ENCODE results near the gene ZNF335. TPM values are rescaled to one million over a fixed set of nuclear protein-coding genes. Genes with fewer than 3 reads are reported as not detected.
A peak's percentile ranks its signal among the peaks of the same experiment; 100 is the strongest.

Gene ZNF335
- total RNA-seq, 4 donors from 2014 or later = 12.9 to 19.0 (median 15.3) TPM

- H3K27ac ChIP-seq (replicated peaks in 1 of 4) = peak overlapping the region; percentile 97 to 99 (median 98)
- H3K36me3 ChIP-seq = peaks cover 9 to 21% (median 16%) of the 10 kb centered on the region in 4 donors
- no peaks in the 10 kb centered on the region for H3K27me3 ChIP-seq
- no peak for TF ChIP-seq EP300 (IDR thresholded peaks at IDR 0.05)
- TF ChIP-seq POLR2AphosphoS5 (IDR thresholded peaks at IDR 0.05) = no peak
- TF ChIP-seq POLR2A (IDR thresholded peaks at IDR 0.05; ENCODE audit: low read depth) = no peak
- TF ChIP-seq, protein P1, sequence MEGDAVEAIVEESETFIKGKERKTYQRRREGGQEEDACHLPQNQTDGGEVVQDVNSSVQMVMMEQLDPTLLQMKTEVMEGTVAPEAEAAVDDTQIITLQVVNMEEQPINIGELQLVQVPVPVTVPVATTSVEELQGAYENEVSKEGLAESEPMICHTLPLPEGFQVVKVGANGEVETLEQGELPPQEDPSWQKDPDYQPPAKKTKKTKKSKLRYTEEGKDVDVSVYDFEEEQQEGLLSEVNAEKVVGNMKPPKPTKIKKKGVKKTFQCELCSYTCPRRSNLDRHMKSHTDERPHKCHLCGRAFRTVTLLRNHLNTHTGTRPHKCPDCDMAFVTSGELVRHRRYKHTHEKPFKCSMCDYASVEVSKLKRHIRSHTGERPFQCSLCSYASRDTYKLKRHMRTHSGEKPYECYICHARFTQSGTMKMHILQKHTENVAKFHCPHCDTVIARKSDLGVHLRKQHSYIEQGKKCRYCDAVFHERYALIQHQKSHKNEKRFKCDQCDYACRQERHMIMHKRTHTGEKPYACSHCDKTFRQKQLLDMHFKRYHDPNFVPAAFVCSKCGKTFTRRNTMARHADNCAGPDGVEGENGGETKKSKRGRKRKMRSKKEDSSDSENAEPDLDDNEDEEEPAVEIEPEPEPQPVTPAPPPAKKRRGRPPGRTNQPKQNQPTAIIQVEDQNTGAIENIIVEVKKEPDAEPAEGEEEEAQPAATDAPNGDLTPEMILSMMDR (IDR thresholded peaks at IDR 0.05) = no peak
- peak overlapping the region; percentile 80 to 96 (median 88) for H3K4me3 ChIP-seq
- intact Hi-C loops (cut with DNase I) = loop anchor here (5.0 kb wide), 2 partner anchors 80 to 115 kb away; partner anchors contain the start of genes CTSA, NCOA5 and NEURL2
- WGBS = 48% methylated on average over 23 of the region's 29 CpGs
- peaks cover 15 to 39% (median 37%) of the 10 kb centered on the region in 4 donors for H3K4me1 ChIP-seq
- DNase-seq (ENCODE audit: extremely low spot score) = no peak
- H3K9me3 ChIP-seq = no peaks in the 10 kb centered on the region
Measured at GRCh38 chr20:45972500-45973183, 639 bp upstream of the ZNF335 start.

DNA sequence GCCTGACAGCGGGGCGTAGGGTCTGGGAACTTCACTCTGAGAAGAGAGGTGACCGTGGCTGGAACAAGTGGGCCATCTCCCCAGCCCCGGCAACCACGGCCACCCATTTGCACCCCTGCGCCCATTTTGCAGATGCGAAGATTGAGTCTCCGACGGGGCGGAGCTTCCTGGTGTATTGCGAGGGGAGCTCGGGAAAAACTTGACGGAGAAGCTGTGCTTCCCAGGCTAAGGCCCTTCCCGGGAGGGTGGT is 653 bp downstream of the ZNF335 start:
- no peaks in the 10 kb centered on the region for H3K27me3 ChIP-seq
- no peak for DNase-seq (ENCODE audit: extremely low spot score)
- WGBS = 0% methylated on average over 13 of the region's 14 CpGs
- peak overlapping the region; percentile 80 to 96 (median 88) for H3K4me3 ChIP-seq
- H3K9me3 ChIP-seq = no peaks in the 10 kb centered on the region
- H3K36me3 ChIP-seq = peaks cover 22 to 34% (median 28%) of the 10 kb centered on the region in 4 donors
- no peak for TF ChIP-seq POLR2A (IDR thresholded peaks at IDR 0.05; ENCODE audit: low read depth)
- intact Hi-C loops (cut with DNase I) = loop anchor here (5.0 kb wide), 2 partner anchors 79 to 116 kb away; partner anchors contain the start of genes CTSA, NCOA5 and NEURL2
- peaks cover 15 to 39% (median 37%) of the 10 kb centered on the region in 4 donors for H3K4me1 ChIP-seq
- peak overlapping the region; percentile 97 to 99 (median 98) for H3K27ac ChIP-seq (replicated peaks in 1 of 4)

DNA sequence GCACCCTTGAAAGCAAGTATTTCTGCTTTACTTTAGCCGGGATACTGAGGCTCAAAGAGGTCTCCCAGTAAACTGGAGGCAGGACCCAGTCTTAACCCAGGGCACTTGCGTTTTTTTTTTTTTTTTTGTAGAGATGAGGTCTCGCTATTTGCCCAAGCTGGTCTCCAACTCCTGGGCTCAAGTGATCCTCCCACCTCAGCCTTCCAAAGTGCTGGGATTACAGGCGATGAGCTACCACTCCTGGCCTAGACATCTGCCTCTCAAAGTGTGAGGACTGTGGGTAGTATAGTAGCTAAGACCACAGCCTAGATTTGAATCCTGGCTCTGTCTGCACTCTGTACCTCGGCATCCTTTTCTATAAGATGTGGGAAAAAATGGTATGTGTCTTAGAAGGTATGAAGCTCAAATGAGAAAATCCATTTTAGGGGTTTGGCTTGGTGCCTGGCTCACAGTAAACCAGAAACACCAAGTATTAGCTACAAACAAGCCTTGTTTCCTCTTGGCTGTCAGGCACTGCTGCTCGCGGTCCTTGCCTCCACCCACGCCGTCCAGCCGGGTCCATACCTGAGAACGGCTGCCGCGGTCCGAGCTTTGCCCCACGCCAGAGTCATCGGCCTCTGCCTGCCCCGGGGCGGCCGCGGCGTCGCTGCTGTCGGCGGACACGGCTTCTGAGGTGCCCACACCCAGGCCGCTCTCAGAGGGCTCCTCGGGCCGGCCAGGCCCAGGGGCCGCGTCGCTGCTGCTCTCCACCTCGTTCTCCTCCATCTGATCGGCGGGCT is 1.2 kb downstream of the ZNF335 start:
- H3K4me1 ChIP-seq = peaks cover 15 to 39% (median 37%) of the 10 kb centered on the region in 4 donors
- peak overlapping the region; percentile 80 to 96 (median 88) for H3K4me3 ChIP-seq
- WGBS = 14% methylated on average over 7 of the region's 34 CpGs
- H3K36me3 ChIP-seq = peaks cover 27 to 39% (median 33%) of the 10 kb centered on the region in 4 donors
- intact Hi-C loops (cut with DNase I) = loop anchor here (5.0 kb wide), 2 partner anchors 79 to 116 kb away; partner anchors contain the start of genes CTSA, NCOA5 and NEURL2
- no peak for DNase-seq (ENCODE audit: extremely low spot score)
- TF ChIP-seq EP300 (IDR thresholded peaks at IDR 0.05) = no peak
- no peak for TF ChIP-seq POLR2AphosphoS5 (IDR thresholded peaks at IDR 0.05)
- TF ChIP-seq, protein P1 (IDR thresholded peaks at IDR 0.05) = no peak
- no peak for TF ChIP-seq POLR2A (IDR thresholded peaks at IDR 0.05; ENCODE audit: low read depth)
- peak overlapping the region; percentile 97 to 99 (median 98) for H3K27ac ChIP-seq (replicated peaks in 1 of 4)
- H3K27me3 ChIP-seq = no peaks in the 10 kb centered on the region
- H3K9me3 ChIP-seq = no peaks in the 10 kb centered on the region

GRCh38 chr20:45969712-45970634 is 2.0 kb downstream of the ZNF335 start:
- no peak for DNase-seq (ENCODE audit: extremely low spot score)
- H3K4me3 ChIP-seq = peak overlapping the region; percentile 80 to 96 (median 88)
- TF ChIP-seq, protein P1 (IDR thresholded peaks at IDR 0.05) = peak; percentile 49 to 67 (median 54)
- no peak for TF ChIP-seq EP300 (IDR thresholded peaks at IDR 0.05)
- WGBS = 47% methylated on average over 6 of the region's 6 CpGs
- H3K36me3 ChIP-seq = peaks cover 35 to 48% (median 42%) of the 10 kb centered on the region in 4 donors
- no peaks in the 10 kb centered on the region for H3K27me3 ChIP-seq
- H3K27ac ChIP-seq (replicated peaks in 1 of 4) = peak overlapping the region; percentile 97 to 99 (median 98)
- peaks cover 15 to 39% (median 37%) of the 10 kb centered on the region in 4 donors for H3K4me1 ChIP-seq
- no peaks in the 10 kb centered on the region for H3K9me3 ChIP-seq
- intact Hi-C loops (cut with DNase I) = loop anchor here (5.0 kb wide), 3 partner anchors 78 to 158 kb away; partner anchors contain the start of genes CTSA, NCOA5, NEURL2 and UBE2C
